GM10847 (cell line): ENCODE results near the gene CYP19A1.

Experiments
- POLR2A ChIP-seq: IDR thresholded peaks from 2 replicates; pipeline ENCODE4 v1.6.1; 2011; ENCODE audit not compliant: insufficient read length; ENCODE audit errors: extremely low read depth

CYP19A1 gene

GRCh38 chr15:51237816-51238215, 100.6 kb downstream of the CYP19A1 start:
- TF ChIP-seq POLR2A, result no peak

GRCh38 chr15:51234176-51234927, 104.0 kb downstream of the CYP19A1 start:
- no peak for TF ChIP-seq POLR2A

- no peak for TF ChIP-seq POLR2A
These were observed 105.8 kb downstream of the CYP19A1 start for GRCh38 chr15:51232581-51232980.

GRCh38 chr15:51229907-51230330, 108.5 kb downstream of the CYP19A1 start:
- no peak for TF ChIP-seq POLR2A

- no peak for TF ChIP-seq POLR2A
These were observed 110.3 kb downstream of the CYP19A1 start for GRCh38 chr15:51227940-51228732.

GRCh38 chr15:51226576-51227210, 111.7 kb downstream of the CYP19A1 start:
- no peak for TF ChIP-seq POLR2A

GRCh38 chr15:51224428-51224827, 114.0 kb downstream of the CYP19A1 start:
- TF ChIP-seq POLR2A, result no peak

GRCh38 chr15:51223771-51224229, 114.6 kb downstream of the CYP19A1 start:
- no peak for TF ChIP-seq POLR2A

GRCh38 chr15:51218299-51218938, 120.0 kb downstream of the CYP19A1 start:
- TF ChIP-seq POLR2A, result no peak

GRCh38 chr15:51212909-51213308, 125.5 kb downstream of the CYP19A1 start:
- TF ChIP-seq POLR2A, result no peak

GRCh38 chr15:51212239-51212638, 126.2 kb downstream of the CYP19A1 start:
- no peak for TF ChIP-seq POLR2A

- no peak for TF ChIP-seq POLR2A
These were observed 133.1 kb downstream of the CYP19A1 start for GRCh38 chr15:51205050-51205975.

GRCh38 chr15:51203797-51204196, 134.6 kb downstream of the CYP19A1 start:
- no peak for TF ChIP-seq POLR2A

GRCh38 chr15:51202783-51203182, 135.6 kb downstream of the CYP19A1 start:
- TF ChIP-seq POLR2A, result no peak
